Measurements from ENCODE around the gene OR5A2.

OR5A2 gene

GRCh38 chr11:59426361-59427067 lies at the start of gene OR5A2:
OR5A2 (minus strand) TSS chr11:59426413; CDS start chr11:59422953, 3,460 bp downstream.
- Histone ChIP-seq H3K9me2 (replicated peaks; ENCODE audit: insufficient read depth, low read length) (no peaks in the 10 kb centered on the region), H3K27ac (ENCODE audit: low read length) (no peak within 1 kb of the TSS)

GRCh38 chr11:59475176-59475575 lies 49.0 kb upstream of the OR5A2 start:
- Histone ChIP-seq H3K27ac (ENCODE audit: low read length) (no peak overlapping the region), H2AFZ (ENCODE audit: low read length) (no peak overlapping the region), H3K27me3 (replicated peaks; ENCODE audit: insufficient read depth, low read length) (no peaks in the 10 kb centered on the region), H3K36me3 (replicated peaks; ENCODE audit: insufficient read depth, low read length) (no peaks in the 10 kb centered on the region), H3K4me3 (ENCODE audit: low read length) (no peak overlapping the region), H3K4me2 (ENCODE audit: low read depth, low read length) (no peak overlapping the region), H4K20me1 (ENCODE audit: insufficient read depth, low read length) (no peaks in the 10 kb centered on the region), H3F3A (ENCODE audit: insufficient read depth, low read length) (no peaks in the 10 kb centered on the region), H3K9me2 (replicated peaks; ENCODE audit: insufficient read depth, low read length) (no peaks in the 10 kb centered on the region), H3K4me1 (ENCODE audit: low read length) (no peaks in the 10 kb centered on the region), H3K9me3 (replicated peaks; ENCODE audit: insufficient read depth, low read length) (no peaks in the 10 kb centered on the region), H3K9ac (ENCODE audit: low read length) (no peak overlapping the region), H3K79me2 (ENCODE audit: low read length) (no peaks in the 10 kb centered on the region)
- no peak for DNase-seq
- TF ChIP-seq, protein P1, sequence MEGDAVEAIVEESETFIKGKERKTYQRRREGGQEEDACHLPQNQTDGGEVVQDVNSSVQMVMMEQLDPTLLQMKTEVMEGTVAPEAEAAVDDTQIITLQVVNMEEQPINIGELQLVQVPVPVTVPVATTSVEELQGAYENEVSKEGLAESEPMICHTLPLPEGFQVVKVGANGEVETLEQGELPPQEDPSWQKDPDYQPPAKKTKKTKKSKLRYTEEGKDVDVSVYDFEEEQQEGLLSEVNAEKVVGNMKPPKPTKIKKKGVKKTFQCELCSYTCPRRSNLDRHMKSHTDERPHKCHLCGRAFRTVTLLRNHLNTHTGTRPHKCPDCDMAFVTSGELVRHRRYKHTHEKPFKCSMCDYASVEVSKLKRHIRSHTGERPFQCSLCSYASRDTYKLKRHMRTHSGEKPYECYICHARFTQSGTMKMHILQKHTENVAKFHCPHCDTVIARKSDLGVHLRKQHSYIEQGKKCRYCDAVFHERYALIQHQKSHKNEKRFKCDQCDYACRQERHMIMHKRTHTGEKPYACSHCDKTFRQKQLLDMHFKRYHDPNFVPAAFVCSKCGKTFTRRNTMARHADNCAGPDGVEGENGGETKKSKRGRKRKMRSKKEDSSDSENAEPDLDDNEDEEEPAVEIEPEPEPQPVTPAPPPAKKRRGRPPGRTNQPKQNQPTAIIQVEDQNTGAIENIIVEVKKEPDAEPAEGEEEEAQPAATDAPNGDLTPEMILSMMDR (IDR thresholded peaks at IDR 0.05; ENCODE audit: low read length): no peak

More at GRCh38 chr11:59426361-59427067, at the start of gene OR5A2:
- Histone ChIP-seq H3F3A (ENCODE audit: insufficient read depth, low read length) (no peaks in the 10 kb centered on the region), H3K4me1 (ENCODE audit: low read length) (no peaks in the 10 kb centered on the region), H3K36me3 (replicated peaks; ENCODE audit: insufficient read depth, low read length) (no peaks in the 10 kb centered on the region), H3K4me2 (ENCODE audit: low read depth, low read length) (no peak within 1 kb of the TSS), H4K20me1 (ENCODE audit: insufficient read depth, low read length) (no peaks in the 10 kb centered on the region), H3K9ac (ENCODE audit: low read length) (no peak within 1 kb of the TSS), H2AFZ (ENCODE audit: low read length) (no peak within 1 kb of the TSS), H3K27me3 (replicated peaks; ENCODE audit: insufficient read depth, low read length) (no peaks in the 10 kb centered on the region), H3K9me3 (replicated peaks; ENCODE audit: insufficient read depth, low read length) (no peaks in the 10 kb centered on the region), H3K4me3 (ENCODE audit: low read length) (no peak within 1 kb of the TSS), H3K79me2 (ENCODE audit: low read length) (no peaks in the 10 kb centered on the region)
- no peak for DNase-seq
- no peak for TF ChIP-seq EZH2 (optimal IDR thresholded peaks at IDR 0.05; ENCODE audit: low read depth, low read length)
- TF ChIP-seq EZH2phosphoT487 (IDR thresholded peaks at IDR 0.05; ENCODE audit: low read length): no peak
- TF ChIP-seq, protein P1 (IDR thresholded peaks at IDR 0.05; ENCODE audit: low read length): no peak

DNA sequence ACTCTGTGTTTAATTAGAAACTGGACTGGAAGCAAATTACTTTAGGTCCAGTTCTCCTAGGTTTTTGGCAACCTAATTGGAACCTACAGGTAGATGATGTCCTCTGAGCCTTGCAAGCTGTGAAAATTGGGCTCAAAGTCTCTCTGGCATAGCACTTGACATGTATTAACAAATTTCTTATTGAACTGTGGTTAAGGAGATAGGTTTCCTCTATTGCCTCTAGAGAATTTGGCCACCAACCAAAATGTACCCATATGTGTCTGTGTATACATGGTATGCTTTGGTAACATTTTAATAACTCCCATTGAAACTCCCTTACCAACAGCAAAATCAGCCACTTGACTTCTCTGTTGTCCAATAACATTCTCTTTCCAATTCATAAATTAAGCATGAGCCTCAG lies 46.8 kb upstream of the OR5A2 start, which contains the start of gene OR4D10:
Gene OR4D10 (plus strand): TSS at position 301 of the 400 bp plus-strand sequence. CDS start 4,115 bp downstream, outside the sequence.
- DNase-seq: no peak
- no peaks in the 10 kb centered on the region for H3K79me2 ChIP-seq (ENCODE audit: low read length)
- H3K9ac ChIP-seq (ENCODE audit: low read length): no peak within 1 kb of the TSS
- no peaks in the 10 kb centered on the region for H3K9me2 ChIP-seq (replicated peaks; ENCODE audit: insufficient read depth, low read length)
- no peak for TF ChIP-seq EZH2phosphoT487 (IDR thresholded peaks at IDR 0.05; ENCODE audit: low read length)
- TF ChIP-seq, protein P1 (IDR thresholded peaks at IDR 0.05; ENCODE audit: low read length): no peak
- no peak for TF ChIP-seq EZH2 (optimal IDR thresholded peaks at IDR 0.05; ENCODE audit: low read depth, low read length)
- H4K20me1 ChIP-seq (ENCODE audit: insufficient read depth, low read length): no peaks in the 10 kb centered on the region
- H3F3A ChIP-seq (ENCODE audit: insufficient read depth, low read length): no peaks in the 10 kb centered on the region
- H3K9me3 ChIP-seq (replicated peaks; ENCODE audit: insufficient read depth, low read length): no peaks in the 10 kb centered on the region
- H3K4me3 ChIP-seq (ENCODE audit: low read length): no peak within 1 kb of the TSS
- no peak within 1 kb of the TSS for H3K27ac ChIP-seq (ENCODE audit: low read length)
- no peaks in the 10 kb centered on the region for H3K36me3 ChIP-seq (replicated peaks; ENCODE audit: insufficient read depth, low read length)
- H3K27me3 ChIP-seq (replicated peaks; ENCODE audit: insufficient read depth, low read length): no peaks in the 10 kb centered on the region
- H3K4me1 ChIP-seq (ENCODE audit: low read length): no peaks in the 10 kb centered on the region
- H3K4me2 ChIP-seq (ENCODE audit: low read depth, low read length): no peak within 1 kb of the TSS
- no peak within 1 kb of the TSS for H2AFZ ChIP-seq (ENCODE audit: low read length)
